SK-N-SH treated with all-trans-retinoic acid at 6 μM for 48 hours (cell line): ENCODE results near the gene CTXND2.

Source experiments
- ATAC-seq: fragments of 200-7000 bp; cut with Tn5 transposase; 3 replicates; pipeline ENCODE4 v1.9.1; 2020; ENCODE audit warnings: mild to moderate bottlenecking, moderate library complexity
- BACH2 ChIP-seq: fragments of 250-450 bp; sonication (Bioruptor Pico); IDR thresholded peaks from 2 replicates; pipeline ENCODE4 v1.9.0; 2021; ENCODE audit warnings: mild to moderate bottlenecking, borderline replicate concordance
- CREB5 ChIP-seq: fragments of 250-450 bp; sonication (Bioruptor Pico); IDR thresholded peaks from 2 replicates; pipeline ENCODE4 v1.5.1; 2020; ENCODE audit warnings: low read depth, mild to moderate bottlenecking, moderate library complexity
- CSDC2 ChIP-seq: fragments of 250-450 bp; sonication (Bioruptor Pico); IDR thresholded peaks from 2 replicates; pipeline ENCODE4 v1.5.0; 2020; ENCODE audit warnings: mild to moderate bottlenecking, moderate library complexity
- CSRNP3 ChIP-seq: fragments of 250-450 bp; sonication (Bioruptor Pico); IDR thresholded peaks from 2 replicates; pipeline ENCODE4 v1.5.1; 2021; ENCODE audit warnings: mild to moderate bottlenecking, moderate library complexity
- ESRRG ChIP-seq: fragments of 250-450 bp; sonication (Bioruptor Pico); IDR thresholded peaks from 2 replicates; pipeline ENCODE4 v1.6.1; 2021; ENCODE audit warnings: mild to moderate bottlenecking
- GLIS3 ChIP-seq: fragments of 250-450 bp; sonication (Bioruptor Pico); IDR thresholded peaks from 2 replicates; pipeline ENCODE4 v1.5.0; 2020; ENCODE audit warnings: mild to moderate bottlenecking, moderate library complexity
- ISL1 ChIP-seq: fragments of 250-450 bp; sonication (Bioruptor Pico); IDR thresholded peaks from 2 replicates; pipeline ENCODE4 v2.1.2; 2022; ENCODE audit warnings: mild to moderate bottlenecking, moderate library complexity
- OSR1 ChIP-seq: fragments of 250-450 bp; sonication (Bioruptor Pico); IDR thresholded peaks from 2 replicates; pipeline ENCODE4 v1.8.0; 2022; ENCODE audit warnings: moderate library complexity, mild to moderate bottlenecking, inconsistent platforms
- PATZ1 ChIP-seq: fragments of 250-450 bp; sonication (Bioruptor Pico); IDR thresholded peaks from 2 replicates; pipeline ENCODE4 v1.8.0; 2020; ENCODE audit warnings: mild to moderate bottlenecking, moderate library complexity, borderline replicate concordance
- POU6F1 ChIP-seq: fragments of 250-450 bp; sonication (Bioruptor Pico); IDR thresholded peaks from 2 replicates; pipeline ENCODE4 v1.8.0; 2021; ENCODE audit warnings: low read depth, mild to moderate bottlenecking, moderate library complexity, borderline replicate concordance
- RARB ChIP-seq: fragments of 250-450 bp; sonication (Bioruptor Pico); IDR thresholded peaks from 2 replicates; pipeline ENCODE4 v1.8.0; 2021; ENCODE audit warnings: mild to moderate bottlenecking, moderate library complexity
- SNAI2 ChIP-seq: fragments of 250-450 bp; sonication (Bioruptor Pico); IDR thresholded peaks from 2 replicates; pipeline ENCODE4 v1.5.0; 2020; ENCODE audit warnings: mild to moderate bottlenecking, moderate library complexity
- TCF4 ChIP-seq: fragments of 250-450 bp; sonication (Bioruptor Pico); IDR thresholded peaks from 2 replicates; pipeline ENCODE4 v1.8.0; 2021; ENCODE audit warnings: mild to moderate bottlenecking, moderate library complexity, borderline replicate concordance
- TOX ChIP-seq: fragments of 250-450 bp; sonication (Bioruptor Pico); IDR thresholded peaks from 2 replicates; pipeline ENCODE4 v1.8.0; 2021; ENCODE audit warnings: mild to moderate bottlenecking, moderate library complexity, borderline replicate concordance
- TSHZ2 ChIP-seq: fragments of 250-450 bp; sonication (Bioruptor Pico); IDR thresholded peaks from 2 replicates; pipeline ENCODE4 v1.5.0; 2020; ENCODE audit warnings: mild to moderate bottlenecking, moderate library complexity
- ZC3H10 ChIP-seq: fragments of 250-450 bp; sonication (Bioruptor Pico); IDR thresholded peaks from 2 replicates; pipeline ENCODE4 v1.5.1; 2021; ENCODE audit warnings: mild to moderate bottlenecking, moderate library complexity
- ZFP3 ChIP-seq: fragments of 250-450 bp; sonication (Bioruptor Pico); IDR thresholded peaks from 2 replicates; pipeline ENCODE4 v1.5.0; 2020; ENCODE audit warnings: mild to moderate bottlenecking, moderate library complexity
- ZFP30 ChIP-seq: fragments of 450-650 bp; formaldehyde crosslinking; IDR thresholded peaks from 2 replicates; pipeline ENCODE4 v1.5.0; 2022; ENCODE audit warnings: mild to moderate bottlenecking, moderate library complexity
- ZNF565 ChIP-seq: fragments of 450-650 bp; formaldehyde crosslinking; conservative IDR thresholded peaks from 2 replicates; pipeline ENCODE4 v1.5.0; 2020; ENCODE audit warnings: low read depth, mild to moderate bottlenecking, moderate library complexity
- ZNF70 ChIP-seq: fragments of 450-650 bp; formaldehyde crosslinking; IDR thresholded peaks from 2 replicates; pipeline ENCODE4 v1.5.0; 2020; ENCODE audit warnings: mild to moderate bottlenecking, moderate library complexity
- ZNF8 ChIP-seq: fragments of 450-650 bp; formaldehyde crosslinking; IDR thresholded peaks from 2 replicates; pipeline ENCODE4 v1.5.0; 2020; ENCODE audit warnings: mild to moderate bottlenecking, moderate library complexity

Gene CTXND2

GRCh38 chr1:150905301-150905700, 18.4 kb downstream of the CTXND2 start (continued):
- no peak for TF ChIP-seq ZFP3 (CRISPR knock-in tag)
- no peak for TF ChIP-seq PATZ1 (CRISPR knock-in tag)
- TF ChIP-seq ZNF8: no peak
- no peak for TF ChIP-seq RARB (CRISPR knock-in tag)
- TF ChIP-seq TOX (CRISPR knock-in tag): no peak

GRCh38 chr1:150906329-150906728, 19.4 kb downstream of the CTXND2 start:
- TF ChIP-seq BACH2 (CRISPR knock-in tag) (no peak), ZNF565 (CRISPR knock-in tag) (no peak)
- no peak for ATAC-seq

GRCh38 chr1:150906813-150907212, 19.9 kb downstream of the CTXND2 start:
- no peak for ATAC-seq
- no peak for TF ChIP-seq ZNF70 (CRISPR knock-in tag)

GRCh38 chr1:150909585-150910180, 22.7 kb downstream of the CTXND2 start:
- no peak for ATAC-seq
- TF ChIP-seq POU6F1 (no peak), GLIS3 (CRISPR knock-in tag) (no peak), CREB5 (CRISPR knock-in tag) (no peak), TCF4 (CRISPR knock-in tag) (no peak), TOX (CRISPR knock-in tag) (no peak), ZNF8 (no peak), ISL1 (no peak), CSDC2 (CRISPR knock-in tag) (no peak), RARB (CRISPR knock-in tag) (no peak), OSR1 (CRISPR knock-in tag) (no peak), TSHZ2 (CRISPR knock-in tag) (no peak), SNAI2 (CRISPR knock-in tag) (no peak), BACH2 (CRISPR knock-in tag) (no peak), ZNF565 (CRISPR knock-in tag) (no peak), ZFP30 (CRISPR knock-in tag) (no peak), ESRRG (CRISPR knock-in tag) (no peak), ZNF70 (CRISPR knock-in tag) (no peak), ZC3H10 (CRISPR knock-in tag) (no peak), CSRNP3 (no peak)
